Endothelial cell of umbilical vein (primary cell): ENCODE results near the gene FIBCD1. TPM values are rescaled to one million over a fixed set of nuclear protein-coding genes. Genes with fewer than 3 reads are reported as not detected.

Source experiments
- BruUV-seq: library from RNA; stranded (reverse); fragments of 400-500 nt; replicated peaks from 2 replicates; lab custom pipeline; 2021; lab: Mats Ljungman, UMichigan
- CTCF ChIA-PET: fragments of 300-600, 350-600 bp; sonication (Branson Sonifier 250); formaldehyde crosslinking; loops from one replicate; lab custom pipeline; 2021; ENCODE audit warnings: antibody characterized with exemption, inconsistent platforms; lab: Charles Lee
- POLR2A ChIA-PET: fragments of 300-600, 350-600 bp; sonication (Branson Sonifier 250); formaldehyde crosslinking; loops from one replicate; lab custom pipeline; 2021; ENCODE audit warnings: antibody characterized with exemption, inconsistent platforms; lab: Charles Lee
- DNase-seq: peaks from one replicate; pipeline ENCODE4 v3.0.0-alpha.2; 2011; ENCODE audit warnings: low read depth, low spot score
- FAIRE-seq: peaks from 2 replicates; lab custom pipeline; 2011; peaks lifted over from hg19 to GRCh38; lab: Jason Lieb, UNC
- H2AFZ ChIP-seq: 2 replicates; pipeline ENCODE4 v1.6.0; 2012; ENCODE audit warnings: low read depth, low read length, control low read depth, inconsistent platforms
- H3K27ac ChIP-seq: 2 replicates; pipeline ENCODE4 v1.5.1; 2011; ENCODE audit warnings: low read depth, mild to moderate bottlenecking, control low read depth, low read length, moderate library complexity; ENCODE audit not compliant: insufficient read depth
- H3K27me3 ChIP-seq, 2 experiments: 2 replicates each; pipeline versions ENCODE4 v1.6.0 to v1.6.1; 2011; ENCODE audit warnings: low read length in 2 of 2, mixed read lengths in 1 of 2; ENCODE audit not compliant: control insufficient read depth in 2 of 2, insufficient read depth in 2 of 2
- H3K36me3 ChIP-seq, 2 experiments: 2 replicates in 1 of 2; 3 replicates in 1 of 2; pipeline ENCODE4 v1.5.1; 2011; ENCODE audit warnings: low read length in 2 of 2, mild to moderate bottlenecking in 1 of 2, moderate library complexity in 1 of 2; ENCODE audit not compliant: control insufficient read depth in 2 of 2, insufficient read depth in 2 of 2; ENCODE audit errors: extremely low read depth in 1 of 2
- H3K4me1 ChIP-seq: 3 replicates; pipeline ENCODE4 v1.5.1; 2011; ENCODE audit warnings: mild to moderate bottlenecking, low read length; ENCODE audit not compliant: control insufficient read depth, insufficient read depth; ENCODE audit errors: extremely low read depth
- H3K4me2 ChIP-seq: 2 replicates; pipeline ENCODE4 v1.6.1; 2011; ENCODE audit warnings: low read length, control low read depth, mixed read lengths; ENCODE audit not compliant: insufficient read depth
- H3K4me3 ChIP-seq, 3 experiments: fragments of 200-600 bp in 1 of 3; sonication (generic), shearing (Covaris generic) in 1 of 3; replicated peaks in 1 of 3; 2 replicates each; pipeline ENCODE4 v1.5.1; 2011 to 2016; ENCODE audit warnings: control low read depth in 3 of 3, low read length in 3 of 3, mild to moderate bottlenecking in 2 of 3, inconsistent platforms in 1 of 3, low read depth in 1 of 3, moderate library complexity in 1 of 3; ENCODE audit not compliant: insufficient read depth in 1 of 3
- H3K79me2 ChIP-seq: 2 replicates; pipeline ENCODE4 v1.6.0; 2012; ENCODE audit warnings: low read length, inconsistent platforms; ENCODE audit not compliant: control insufficient read depth, insufficient read depth
- H3K9ac ChIP-seq: replicated peaks from 2 replicates; pipeline ENCODE3; 2011; ENCODE audit warnings: low read length, control low read depth; ENCODE audit not compliant: insufficient read depth; ENCODE audit errors: extremely low read depth
- H3K9me1 ChIP-seq: replicated peaks from 3 replicates; pipeline ENCODE4 v1.6.0; 2011; ENCODE audit warnings: mild to moderate bottlenecking, low read length; ENCODE audit not compliant: control insufficient read depth, insufficient read depth; ENCODE audit errors: extremely low read depth
- H3K9me3 ChIP-seq: replicated peaks from 2 replicates; pipeline ENCODE4 v1.5.1; 2012; ENCODE audit warnings: low read length, inconsistent platforms; ENCODE audit not compliant: control insufficient read depth, insufficient read depth
- H4K20me1 ChIP-seq: replicated peaks from 2 replicates; pipeline ENCODE3; 2011; ENCODE audit warnings: mild to moderate bottlenecking, low read length; ENCODE audit not compliant: control insufficient read depth, insufficient read depth; ENCODE audit errors: extremely low read depth
- CTCF ChIP-seq, 2 donors: IDR thresholded peaks; 1 replicate in 1 of 2; 2 replicates in 1 of 2; pipeline ENCODE4 v1.5.1; 2011; ENCODE audit warnings: low read length in 2 of 2, mild to moderate bottlenecking in 2 of 2, moderate library complexity in 2 of 2, control low read depth in 1 of 2, inconsistent platforms in 1 of 2, low read depth in 1 of 2; ENCODE audit not compliant: insufficient read depth in 1 of 2; ENCODE audit errors: extremely low read depth in 1 of 2
- EZH2 ChIP-seq: IDR thresholded peaks from 2 replicates; pipeline ENCODE4 v1.6.1; 2012; ENCODE audit warnings: borderline replicate concordance, low read depth, mild to moderate bottlenecking, moderate library complexity, low read length, inconsistent platforms; ENCODE audit not compliant: severe bottlenecking
- FOS ChIP-seq: IDR thresholded peaks from 2 replicates; pipeline ENCODE4 v1.6.1; 2011; ENCODE audit warnings: mild to moderate bottlenecking, low read length, moderate library complexity, borderline replicate concordance; ENCODE audit not compliant: insufficient read depth
- GATA2 ChIP-seq: IDR thresholded peaks from 2 replicates; pipeline ENCODE4 v1.7.0; 2011; ENCODE audit warnings: low read depth, mild to moderate bottlenecking, moderate library complexity, mixed read lengths, low read length; ENCODE audit not compliant: insufficient read length, insufficient read depth
- JUN ChIP-seq: IDR thresholded peaks from 2 replicates; pipeline ENCODE4 v1.6.1; 2011; ENCODE audit warnings: borderline replicate concordance, low read depth; ENCODE audit not compliant: insufficient read length, insufficient read depth
- MAX ChIP-seq: IDR thresholded peaks from 2 replicates; pipeline ENCODE4 v1.6.1; 2011; ENCODE audit not compliant: insufficient read depth, insufficient read length
- MYC ChIP-seq: IDR thresholded peaks from one replicate; pipeline ENCODE4 v1.6.1; 2011; ENCODE audit warnings: mild to moderate bottlenecking, low read depth, low read length
- POLR2A ChIP-seq: IDR thresholded peaks from 2 replicates; pipeline ENCODE4 v1.6.1; 2012; ENCODE audit warnings: low read depth, mild to moderate bottlenecking, control low read depth, low read length
- POLR2AphosphoS5 ChIP-seq: IDR thresholded peaks from 2 replicates; pipeline ENCODE4 v1.6.1; 2012; ENCODE audit warnings: low read depth, mild to moderate bottlenecking, control low read depth, low read length, moderate library complexity; ENCODE audit not compliant: insufficient read depth
- dilution Hi-C: fragments of 300-500 bp; cut with MboI; formaldehyde crosslinking; loops from one replicate; pipeline ENCODE4 v1.15.0; 2019; ENCODE audit warnings: low sequenced_read_pairs; ENCODE audit not compliant: extremely low pct_ligation_motif_present
- intact Hi-C: fragments of 100-400 bp; cut with micrococcal nuclease; formaldehyde crosslinking; loops from one replicate; pipeline ENCODE4 v1.10.0; 2022
- polyA plus RNA-seq, 4 experiments: library from polyadenylated mRNA; depleted of rRNA in 3 of 4; stranded (reverse) in 3 of 4; unstranded in 1 of 4; fragments of >200 nt; gene quantifications; 2 replicates each; pipeline versions ENCODE4 v1.2.1 to v1.2.3, GENCODE V29; 2011 to 2012; ENCODE audit warnings: missing spikeins in 1 of 4
- total RNA-seq: library from RNA; stranded (reverse); gene quantifications from 2 replicates; pipeline ENCODE4 v1.2.3, GENCODE V29; 2021

The FIBCD1 gene
- total and polyA plus RNA-seq, 2 donors (not counting 3 experiments of a cell fraction or from before 2014, with no cell fraction given), result 0.14 TPM; not detected in 1

GRCh38 chr9:130934246-130934645 is 4.8 kb downstream of the FIBCD1 start:
- TF ChIP-seq MAX (no peak), MYC (no peak), GATA2 (no peak), POLR2A (no peak), EZH2 (no peak), CTCF (IDR thresholded peaks at IDR 0.05; ENCODE audit: extremely low read depth in 1 of 2, insufficient read depth in 1 of 2, low read depth in 1 of 2, low read length in 2 of 2) (no peak), POLR2AphosphoS5 (no peak), FOS (no peak), JUN (no peak)
- POLR2A ChIA-PET, result no interaction called here
- Histone ChIP-seq H3K27ac (no peak overlapping the region), H3K4me2 (no peak overlapping the region), H3K36me3 (no peaks in the 10 kb centered on the region), H3K9me3 (no peaks in the 10 kb centered on the region), H3K9ac (no peak overlapping the region), H3K4me1 (peaks cover 3% of the 10 kb centered on the region), H3K27me3 (peaks cover 26 to 32% of the 10 kb centered on the region in 2 experiments), H3K4me3 (no peak overlapping the region), H4K20me1 (no peaks in the 10 kb centered on the region), H3K79me2 (no peaks in the 10 kb centered on the region), H3K9me1 (no peaks in the 10 kb centered on the region), H2AFZ (no peak overlapping the region)
- FAIRE-seq, result no peak
- intact Hi-C loops, result no loop called here
- CTCF ChIA-PET, result interaction anchor here (0.6 to 2.2 kb wide), 4 partner anchors 9 to 112 kb away, joined by 3 to 6 read pairs (median 4); no protein-coding TSS in a partner anchor
- DNase-seq, result no peak
- dilution Hi-C loops, result no loop called here
- no TSS peak for BruUV-seq
